Stomach (tissue), 4 donors: ENCODE measurements around the gene GATM.

ENCODE experiments used
- CTCF ChIP-seq, 7 experiments: fragments of 450-650 bp in 4 of 7; fragments of 200-600 bp in 3 of 7; sonication (generic) in 3 of 7; IDR thresholded peaks; one replicate each; pipeline ENCODE4 v1.5.1; 2016 to 2019; ENCODE audit warnings: antibody characterized with exemption in 7 of 7, control low read depth in 2 of 7, mild to moderate bottlenecking in 1 of 7
- EP300 ChIP-seq: sonication (generic); formaldehyde crosslinking; IDR thresholded peaks from one replicate; pipeline ENCODE4 v1.6.1; 2017; ENCODE audit warnings: antibody characterized with exemption
- POLR2A ChIP-seq, 4 donors: fragments of 450-650 bp; IDR thresholded peaks; one replicate each; pipeline ENCODE4 v1.6.1; 2016; ENCODE audit warnings: antibody characterized with exemption in 4 of 4, control low read depth in 2 of 4, mild to moderate bottlenecking in 1 of 4, moderate library complexity in 1 of 4
- POLR2AphosphoS5 ChIP-seq, 3 donors: sonication (generic); formaldehyde crosslinking; IDR thresholded peaks; one replicate each; pipeline ENCODE4 v1.6.1; 2016; ENCODE audit warnings: antibody characterized with exemption in 3 of 3

GRCh38 chr15:45340429-45340828 lies 37.9 kb downstream of the GATM start:
- TF ChIP-seq POLR2A (IDR thresholded peaks at IDR 0.05) (no peak), POLR2AphosphoS5 (IDR thresholded peaks at IDR 0.05) (no peak), CTCF (IDR thresholded peaks at IDR 0.05) (no peak), EP300 (no peak)
